ENCODE data around the gene AVPI1. TPM values are rescaled to one million over a fixed set of nuclear protein-coding genes. Genes with fewer than 3 reads are reported as not detected.
"Not testable (repeated sequence)": the region's sequence is repeated elsewhere in the genome, so short reads cannot be mapped to it uniquely, and the experiment has no call there.

The AVPI1 gene
- polyA plus RNA-seq, 4 donors = 4.1 to 5.9 (median 5.1) TPM

- not testable (repeated sequence) for DNase-seq (ENCODE audit: low read depth in 4 of 4, low spot score in 3 of 4)
Observed at GRCh38 chr10:97642471-97643159, 44.4 kb downstream of the AVPI1 start.

GRCh38 chr10:97640868-97641811 lies 45.9 kb downstream of the AVPI1 start:
- peak in 2 of 4 donors; percentile 12 to 17 for DNase-seq (ENCODE audit: low read depth in 4 of 4, low spot score in 3 of 4)

GRCh38 chr10:97640174-97640867 lies 46.7 kb downstream of the AVPI1 start, which contains the start of gene PI4K2A:
Gene PI4K2A (plus strand): TSS chr10:97640671. CDS start chr10:97640743, 72 bp downstream.
- DNase-seq (ENCODE audit: low read depth in 4 of 4, low spot score in 3 of 4) = peak; percentile 95 to 98 (median 96)

- not testable (repeated sequence) for DNase-seq (ENCODE audit: low read depth in 4 of 4, low spot score in 3 of 4)
Observed at GRCh38 chr10:97639090-97639489, 48.0 kb downstream of the AVPI1 start.

- DNase-seq (ENCODE audit: low read depth in 4 of 4, low spot score in 3 of 4) = no peak
Observed at GRCh38 chr10:97635577-97635976, 51.5 kb downstream of the AVPI1 start.

- no peak for DNase-seq (ENCODE audit: low read depth in 4 of 4, low spot score in 3 of 4)
Observed at GRCh38 chr10:97633921-97634320, 53.1 kb downstream of the AVPI1 start.

- peak; percentile 84 to 89 (median 88) for DNase-seq (ENCODE audit: low read depth in 4 of 4, low spot score in 3 of 4)
Observed at GRCh38 chr10:97632949-97633884, 53.8 kb downstream of the AVPI1 start, which contains the start of gene MORN4. Gene MORN4 (minus strand): TSS chr10:97633500. CDS start chr10:97619653, 13,847 bp downstream.

- no peak for DNase-seq (ENCODE audit: low read depth in 4 of 4, low spot score in 3 of 4)
Observed at GRCh38 chr10:97631098-97631497, 55.9 kb downstream of the AVPI1 start.

- no peak for DNase-seq (ENCODE audit: low read depth in 4 of 4, low spot score in 3 of 4)
Observed at GRCh38 chr10:97629289-97629688, 57.8 kb downstream of the AVPI1 start.

- no peak for DNase-seq (ENCODE audit: low read depth in 4 of 4, low spot score in 3 of 4)
Observed at GRCh38 chr10:97628228-97628627, 58.8 kb downstream of the AVPI1 start.

GRCh38 chr10:97627731-97628130 lies 59.3 kb downstream of the AVPI1 start:
- DNase-seq (ENCODE audit: low read depth in 4 of 4, low spot score in 3 of 4) = no peak

Other genes with a start within 250 kb of the AVPI1 start
- 10 to 100 TPM; 28.7 to 41.0 (median 34.3) TPM for gene EXOSC1, start 241.2 kb downstream of the AVPI1 start, polyA plus RNA-seq (ENCODE audit: insufficient read length in 4 of 4)
- 10 to 100 TPM; 33.8 to 41.0 (median 38.8) TPM for gene ZDHHC16, start 241.1 kb downstream of the AVPI1 start, polyA plus RNA-seq (ENCODE audit: insufficient read length in 4 of 4)
- gene MMS19, start 188.8 kb downstream of the AVPI1 start, polyA plus RNA-seq (ENCODE audit: insufficient read length in 4 of 4) = 100 to 1,000 TPM in 1 of 4 donors, 10 to 100 TPM in 3; 69.6 to 107 (median 88.2) TPM
- gene UBTD1, start 188.3 kb downstream of the AVPI1 start, polyA plus RNA-seq (ENCODE audit: insufficient read length in 4 of 4) = 10 to 100 TPM in 1 of 4 donors, 1 to 10 TPM in 3; 6.2 to 12.7 (median 6.7) TPM
- under 1 TPM; 0.40 to 0.49 (median 0.44) TPM for gene ANKRD2, start 114.5 kb downstream of the AVPI1 start, polyA plus RNA-seq (ENCODE audit: insufficient read length in 4 of 4)
- 10 to 100 TPM in 3 of 4 donors, 1 to 10 TPM in 1; 1.2 to 55.6 (median 39.0) TPM for gene HOGA1, start 102.9 kb downstream of the AVPI1 start, polyA plus RNA-seq (ENCODE audit: insufficient read length in 4 of 4)
- under 1 TPM in 2 of 4 donors, not detected in 2; 0.45 to 0.73 TPM for gene C10orf62, start 97.5 kb downstream of the AVPI1 start, polyA plus RNA-seq (ENCODE audit: insufficient read length in 4 of 4)
- gene MORN4, start 53.7 kb downstream of the AVPI1 start, polyA plus RNA-seq (ENCODE audit: insufficient read length in 4 of 4) = 10 to 100 TPM; 17.9 to 28.9 (median 20.9) TPM
- gene PI4K2A, start 46.6 kb downstream of the AVPI1 start, polyA plus RNA-seq (ENCODE audit: insufficient read length in 4 of 4) = 10 to 100 TPM; 17.3 to 19.7 (median 19.4) TPM
- gene MARVELD1, start 26.5 kb upstream of the AVPI1 start, polyA plus RNA-seq (ENCODE audit: insufficient read length in 4 of 4) = 100 to 1,000 TPM in 1 of 4 donors, 10 to 100 TPM in 3; 46.5 to 121 (median 49.1) TPM
- 10 to 100 TPM; 18.0 to 37.6 (median 22.1) TPM for gene ZFYVE27, start 49.9 kb upstream of the AVPI1 start, polyA plus RNA-seq (ENCODE audit: insufficient read length in 4 of 4)
- under 1 TPM; 0.11 to 0.68 (median 0.19) TPM for gene SFRP5, start 84.8 kb upstream of the AVPI1 start, polyA plus RNA-seq (ENCODE audit: insufficient read length in 4 of 4)
- gene GOLGA7B, start 162.6 kb upstream of the AVPI1 start, polyA plus RNA-seq (ENCODE audit: insufficient read length in 4 of 4) = 1 to 10 TPM in 1 of 4 donors, under 1 TPM in 3; 0.15 to 1.2 (median 0.67) TPM